Smooth muscle cell (in vitro differentiated cells): ENCODE measurements around the gene ADGRV1. TPM values are rescaled to one million over a fixed set of nuclear protein-coding genes. Genes with fewer than 3 reads are reported as not detected.

ENCODE experiments used
- DNase-seq: peaks from one replicate; lab custom pipeline; 2025; ENCODE audit not compliant: unreplicated experiment; lab: John Stamatoyannopoulos, UW
- H2AFZ ChIP-seq: fragments of 200-600 bp; sonication (generic); 2 replicates; pipeline ENCODE4 v1.6.0; 2016; ENCODE audit warnings: antibody characterized with exemption, low read depth, mild to moderate bottlenecking
- H3F3A ChIP-seq: fragments of 200-600 bp; sonication (generic); 2 replicates; pipeline ENCODE4 v1.6.0; 2017; ENCODE audit warnings: antibody characterized with exemption, low read depth
- H3K27ac ChIP-seq: fragments of 200-600 bp; sonication (generic); 2 replicates; pipeline ENCODE4 v1.5.1; 2016; ENCODE audit warnings: low read depth, mild to moderate bottlenecking
- H3K27me3 ChIP-seq: fragments of 200-600 bp; sonication (generic); 2 replicates; pipeline ENCODE4 v1.6.1; 2016; ENCODE audit warnings: low read depth, mild to moderate bottlenecking
- H3K36me3 ChIP-seq: fragments of 200-600 bp; sonication (generic); 2 replicates; pipeline ENCODE4 v1.5.1; 2016; ENCODE audit warnings: low read depth
- H3K4me1 ChIP-seq: fragments of 200-600 bp; sonication (generic); 2 replicates; pipeline ENCODE4 v1.5.1; 2016; ENCODE audit warnings: low read depth
- H3K4me2 ChIP-seq: fragments of 200-600 bp; sonication (generic); 2 replicates; pipeline ENCODE4 v1.6.0; 2016; ENCODE audit warnings: mild to moderate bottlenecking
- H3K4me3 ChIP-seq: fragments of 200-600 bp; sonication (generic); 2 replicates; pipeline ENCODE4 v1.5.1; 2016; ENCODE audit warnings: mild to moderate bottlenecking
- H3K79me2 ChIP-seq: fragments of 200-600 bp; sonication (generic); 2 replicates; pipeline ENCODE4 v1.6.0; 2016; ENCODE audit warnings: low read depth, mild to moderate bottlenecking
- H3K9ac ChIP-seq: fragments of 200-600 bp; sonication (generic); 2 replicates; pipeline ENCODE4 v1.6.0; 2016; ENCODE audit warnings: low read depth
- H3K9me3 ChIP-seq: fragments of 200-600 bp; sonication (generic); replicated peaks from 2 replicates; pipeline ENCODE4 v1.5.1; 2016; ENCODE audit warnings: low read depth
- H4K20me1 ChIP-seq: fragments of 200-600 bp; sonication (generic); 2 replicates; pipeline ENCODE4 v1.6.0; 2016; ENCODE audit warnings: low read depth
- WGBS: methylation state at CpG from one replicate; pipeline ENCODE4 v1.1.7; 2016; ENCODE audit warnings: low lambda C conversion rate; 5-methylcytosine and 5-hydroxymethylcytosine counted together
- polyA plus RNA-seq: library from polyadenylated mRNA; unstranded; fragments of >200 nt; fragmentation: Nextera tagmentation; extraction: Ambion mirVana; gene quantifications from 2 replicates; pipeline ENCODE4 v1.2.1, GENCODE V29; 2016
- total RNA-seq: library from RNA; depleted of rRNA; stranded (reverse); fragments of >200 nt; gene quantifications from 2 replicates; pipeline ENCODE4 v1.2.3, GENCODE V29; 2014
- TF ChIP-seq, protein P1 (sequence below): fragments of 200-600 bp; sonication (generic); IDR thresholded peaks from 2 replicates; pipeline ENCODE4 v1.5.1; 2017; ENCODE audit warnings: borderline replicate concordance, mild to moderate bottlenecking, antibody characterized with exemption; ENCODE audit not compliant: insufficient read depth, poor library complexity, severe bottlenecking

ADGRV1 gene
- total and polyA plus RNA-seq, 2 experiments from 2014 or later: 16.8 to 17.7 TPM

DNA sequence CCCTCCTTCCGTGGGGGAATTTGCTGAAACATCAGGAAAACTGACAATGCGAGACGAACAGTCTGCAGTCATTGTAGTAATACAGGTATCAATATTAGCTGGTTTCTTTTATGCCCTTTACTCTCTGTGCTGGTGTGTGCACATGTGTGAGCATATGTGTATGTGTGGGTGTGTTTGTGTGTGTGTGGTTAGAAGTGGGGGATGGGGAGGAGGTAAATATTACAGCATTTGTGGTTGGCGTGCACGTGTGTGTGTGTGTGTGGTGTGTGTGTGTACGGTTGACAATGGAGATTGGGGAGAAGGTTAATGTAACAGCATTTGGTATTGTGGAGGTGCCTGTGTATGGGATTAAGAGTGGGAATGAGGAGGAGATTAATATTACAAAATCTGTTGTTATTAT lies 219.4 kb downstream of the ADGRV1 start:
- no peak overlapping the region for H2AFZ ChIP-seq
- no peaks in the 10 kb centered on the region for H3F3A ChIP-seq
- peaks cover 19% of the 10 kb centered on the region for H3K4me1 ChIP-seq
- no peak for DNase-seq
- H3K4me3 ChIP-seq: no peak overlapping the region
- no peaks in the 10 kb centered on the region for H3K9me3 ChIP-seq
- H3K27ac ChIP-seq: no peak overlapping the region
- H3K4me2 ChIP-seq: no peak overlapping the region
- 83% methylated on average over 6 of the region's 6 CpGs for WGBS
- no peak overlapping the region for H3K9ac ChIP-seq
- H3K27me3 ChIP-seq: no peaks in the 10 kb centered on the region
- no peaks in the 10 kb centered on the region for H3K36me3 ChIP-seq
- H3K79me2 ChIP-seq: no peaks in the 10 kb centered on the region
- no peaks in the 10 kb centered on the region for H4K20me1 ChIP-seq
- TF ChIP-seq, protein P1, sequence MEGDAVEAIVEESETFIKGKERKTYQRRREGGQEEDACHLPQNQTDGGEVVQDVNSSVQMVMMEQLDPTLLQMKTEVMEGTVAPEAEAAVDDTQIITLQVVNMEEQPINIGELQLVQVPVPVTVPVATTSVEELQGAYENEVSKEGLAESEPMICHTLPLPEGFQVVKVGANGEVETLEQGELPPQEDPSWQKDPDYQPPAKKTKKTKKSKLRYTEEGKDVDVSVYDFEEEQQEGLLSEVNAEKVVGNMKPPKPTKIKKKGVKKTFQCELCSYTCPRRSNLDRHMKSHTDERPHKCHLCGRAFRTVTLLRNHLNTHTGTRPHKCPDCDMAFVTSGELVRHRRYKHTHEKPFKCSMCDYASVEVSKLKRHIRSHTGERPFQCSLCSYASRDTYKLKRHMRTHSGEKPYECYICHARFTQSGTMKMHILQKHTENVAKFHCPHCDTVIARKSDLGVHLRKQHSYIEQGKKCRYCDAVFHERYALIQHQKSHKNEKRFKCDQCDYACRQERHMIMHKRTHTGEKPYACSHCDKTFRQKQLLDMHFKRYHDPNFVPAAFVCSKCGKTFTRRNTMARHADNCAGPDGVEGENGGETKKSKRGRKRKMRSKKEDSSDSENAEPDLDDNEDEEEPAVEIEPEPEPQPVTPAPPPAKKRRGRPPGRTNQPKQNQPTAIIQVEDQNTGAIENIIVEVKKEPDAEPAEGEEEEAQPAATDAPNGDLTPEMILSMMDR: no peak

DNA sequence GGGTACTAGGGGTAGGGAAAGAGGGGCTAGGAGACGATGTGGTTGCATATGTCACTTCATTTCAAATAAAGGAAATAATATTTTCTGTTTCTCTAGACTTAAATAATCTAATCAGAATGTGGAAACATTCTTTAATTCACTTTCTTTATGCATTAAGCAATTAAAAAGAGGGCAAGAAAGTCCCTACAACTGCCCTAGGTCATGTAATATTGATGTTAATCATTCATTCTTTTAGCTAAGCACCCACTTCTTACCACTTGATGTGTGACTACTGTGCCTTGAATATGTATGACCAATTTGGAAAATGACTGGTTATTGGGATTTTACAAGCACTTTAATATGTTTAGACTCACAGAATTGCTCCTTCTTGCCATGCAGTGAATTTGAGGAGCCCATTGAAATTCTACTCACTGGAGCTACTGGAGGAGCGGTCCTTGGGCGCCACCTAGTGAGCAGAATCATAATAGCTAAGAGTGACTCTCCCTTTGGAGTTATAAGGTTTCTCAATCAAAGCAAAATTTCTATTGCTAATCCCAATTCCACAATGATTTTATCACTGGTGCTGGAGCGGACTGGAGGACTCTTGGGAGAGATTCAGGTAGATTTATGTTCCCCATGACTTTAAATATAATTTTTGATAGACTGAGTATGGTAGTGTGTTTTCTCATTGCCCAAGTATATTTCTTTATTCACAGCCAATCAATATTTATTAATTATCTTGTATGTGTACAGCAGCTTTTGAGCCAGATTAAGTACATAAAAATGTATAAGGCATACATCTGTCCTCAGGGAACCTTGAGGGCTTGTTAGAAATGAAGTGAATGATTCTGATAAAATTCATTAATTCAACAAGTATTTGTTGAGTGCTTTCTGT lies 225.1 kb downstream of the ADGRV1 start:
- peaks cover 8% of the 10 kb centered on the region for H3K4me1 ChIP-seq
- H3K9me3 ChIP-seq: no peaks in the 10 kb centered on the region
- no peak overlapping the region for H3K9ac ChIP-seq
- TF ChIP-seq, protein P1: peak; percentile 94
- H3K27me3 ChIP-seq: no peaks in the 10 kb centered on the region
- no peaks in the 10 kb centered on the region for H3K36me3 ChIP-seq
- DNase-seq: peak; percentile 9
- no peak overlapping the region for H2AFZ ChIP-seq
- H3K27ac ChIP-seq: no peak overlapping the region
- H3K4me3 ChIP-seq: no peak overlapping the region
- H3K4me2 ChIP-seq: no peak overlapping the region
- no peaks in the 10 kb centered on the region for H3K79me2 ChIP-seq
- no peaks in the 10 kb centered on the region for H4K20me1 ChIP-seq
- 27% methylated on average over 4 of the region's 4 CpGs for WGBS
- H3F3A ChIP-seq: no peaks in the 10 kb centered on the region

DNA sequence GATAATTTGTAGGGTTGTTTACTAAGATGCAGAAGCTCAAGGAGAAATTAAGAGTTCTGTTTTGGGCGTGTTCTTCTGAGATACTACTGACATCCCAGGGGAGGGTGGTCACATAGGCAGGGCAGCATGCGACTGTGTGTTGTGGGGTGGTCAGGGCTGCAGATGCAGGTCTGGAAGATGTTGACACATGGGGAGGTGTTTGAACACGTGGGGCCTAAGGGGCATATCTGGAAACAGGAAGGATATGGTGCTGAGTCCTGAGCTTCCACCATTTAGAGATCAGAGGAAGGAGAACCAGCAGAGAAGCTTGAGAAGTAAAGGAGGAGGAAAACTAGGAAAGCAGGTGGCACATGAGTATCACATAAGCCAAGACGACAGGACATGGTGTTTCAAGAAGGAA lies 228.2 kb downstream of the ADGRV1 start:
- no peak overlapping the region for H3K9ac ChIP-seq
- no peaks in the 10 kb centered on the region for H3K9me3 ChIP-seq
- no peak for DNase-seq
- 89% methylated on average over 4 of the region's 4 CpGs for WGBS
- no peaks in the 10 kb centered on the region for H3K4me1 ChIP-seq
- TF ChIP-seq, protein P1: no peak
- H3K27me3 ChIP-seq: no peaks in the 10 kb centered on the region
- H4K20me1 ChIP-seq: no peaks in the 10 kb centered on the region
- H3F3A ChIP-seq: no peaks in the 10 kb centered on the region
- no peak overlapping the region for H3K27ac ChIP-seq
- no peak overlapping the region for H2AFZ ChIP-seq
- H3K4me2 ChIP-seq: no peak overlapping the region
- H3K4me3 ChIP-seq: no peak overlapping the region
- H3K36me3 ChIP-seq: no peaks in the 10 kb centered on the region
- no peaks in the 10 kb centered on the region for H3K79me2 ChIP-seq

DNA sequence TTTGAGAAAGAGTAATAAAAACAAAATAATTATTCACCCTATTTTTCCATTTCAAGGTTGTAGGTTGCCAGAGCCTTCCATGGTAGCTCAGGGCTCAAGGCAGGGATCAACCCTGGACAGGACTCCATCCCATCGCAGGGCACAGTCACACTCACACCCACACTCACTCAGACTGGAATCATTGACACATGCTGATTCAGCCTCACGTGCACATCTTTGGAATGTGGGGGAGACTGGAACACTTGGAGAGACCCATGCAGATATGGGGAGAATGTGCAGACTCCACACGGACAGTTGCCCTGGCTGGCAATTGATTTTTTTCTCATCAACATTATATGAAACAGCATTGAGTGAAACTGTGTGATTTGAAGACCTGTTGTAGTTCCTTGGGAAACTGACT lies 234.1 kb downstream of the ADGRV1 start:
- DNase-seq: no peak
- H3K4me2 ChIP-seq: no peak overlapping the region
- 27% methylated on average over 3 of the region's 3 CpGs for WGBS

More for the DNA sequence above, 234.1 kb downstream of the ADGRV1 start:
- H3K79me2 ChIP-seq: no peaks in the 10 kb centered on the region
- H3K4me1 ChIP-seq: no peaks in the 10 kb centered on the region
- no peaks in the 10 kb centered on the region for H4K20me1 ChIP-seq
- no peak overlapping the region for H3K9ac ChIP-seq
- H3K36me3 ChIP-seq: no peaks in the 10 kb centered on the region
- no peak overlapping the region for H3K4me3 ChIP-seq
- H2AFZ ChIP-seq: peak overlapping the region; percentile 33
- no peaks in the 10 kb centered on the region for H3K27me3 ChIP-seq
- TF ChIP-seq, protein P1: no peak
- no peaks in the 10 kb centered on the region for H3F3A ChIP-seq
- H3K27ac ChIP-seq: no peak overlapping the region
- no peaks in the 10 kb centered on the region for H3K9me3 ChIP-seq
